DND-41 (cell line): Measurements from ENCODE around the gene TNPO3.

Experiments used
- EZH2 ChIP-seq: IDR thresholded peaks from 3 replicates; pipeline ENCODE4 v1.6.1; 2012; ENCODE audit warnings: borderline replicate concordance, low read depth, mild to moderate bottlenecking, moderate library complexity, low read length, inconsistent platforms; ENCODE audit not compliant: severe bottlenecking
- TF ChIP-seq, protein P1 (sequence below): IDR thresholded peaks from 2 replicates; pipeline ENCODE4 v1.5.1; 2012; ENCODE audit warnings: borderline replicate concordance, low read length, moderate library complexity, mild to moderate bottlenecking; ENCODE audit not compliant: poor library complexity, severe bottlenecking; ENCODE audit errors: extremely low read depth

DNA sequence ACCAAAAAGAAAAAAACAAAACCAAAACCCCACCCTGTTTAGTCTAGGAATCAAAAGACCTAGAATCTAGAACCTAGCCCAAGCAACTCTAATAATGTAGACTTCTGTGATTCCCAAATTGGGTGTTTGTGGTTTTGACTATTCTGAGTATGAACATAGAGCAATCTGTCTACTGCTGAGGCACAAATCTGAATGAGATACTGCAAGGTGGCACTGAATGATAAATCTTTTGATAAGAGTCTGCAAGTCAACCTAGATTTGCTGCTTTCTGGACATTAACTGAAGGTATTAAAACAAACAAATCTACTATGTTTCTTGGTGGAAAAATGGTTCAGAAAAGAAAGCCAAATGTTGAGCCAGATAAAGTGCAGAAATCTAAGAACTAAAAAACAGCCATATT lies 66.5 kb downstream of the TNPO3 start:
- TF ChIP-seq, protein P1, sequence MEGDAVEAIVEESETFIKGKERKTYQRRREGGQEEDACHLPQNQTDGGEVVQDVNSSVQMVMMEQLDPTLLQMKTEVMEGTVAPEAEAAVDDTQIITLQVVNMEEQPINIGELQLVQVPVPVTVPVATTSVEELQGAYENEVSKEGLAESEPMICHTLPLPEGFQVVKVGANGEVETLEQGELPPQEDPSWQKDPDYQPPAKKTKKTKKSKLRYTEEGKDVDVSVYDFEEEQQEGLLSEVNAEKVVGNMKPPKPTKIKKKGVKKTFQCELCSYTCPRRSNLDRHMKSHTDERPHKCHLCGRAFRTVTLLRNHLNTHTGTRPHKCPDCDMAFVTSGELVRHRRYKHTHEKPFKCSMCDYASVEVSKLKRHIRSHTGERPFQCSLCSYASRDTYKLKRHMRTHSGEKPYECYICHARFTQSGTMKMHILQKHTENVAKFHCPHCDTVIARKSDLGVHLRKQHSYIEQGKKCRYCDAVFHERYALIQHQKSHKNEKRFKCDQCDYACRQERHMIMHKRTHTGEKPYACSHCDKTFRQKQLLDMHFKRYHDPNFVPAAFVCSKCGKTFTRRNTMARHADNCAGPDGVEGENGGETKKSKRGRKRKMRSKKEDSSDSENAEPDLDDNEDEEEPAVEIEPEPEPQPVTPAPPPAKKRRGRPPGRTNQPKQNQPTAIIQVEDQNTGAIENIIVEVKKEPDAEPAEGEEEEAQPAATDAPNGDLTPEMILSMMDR: no peak
- no peak for TF ChIP-seq EZH2
